ENCODE data around the gene NEB.
A peak's percentile ranks its signal among the peaks of the same experiment; 100 is the strongest.

The NEB gene

GRCh38 chr2:151544449-151544848 lies 189.8 kb downstream of the NEB start:
- DNase-seq = no peak

GRCh38 chr2:151543876-151544275 lies 190.4 kb downstream of the NEB start:
- DNase-seq = no peak

GRCh38 chr2:151534001-151534400 lies 200.3 kb downstream of the NEB start:
- no peak for DNase-seq

GRCh38 chr2:151533127-151533526 lies 201.1 kb downstream of the NEB start:
- no peak for DNase-seq

- DNase-seq = no peak
Measured at GRCh38 chr2:151526572-151527090, 207.6 kb downstream of the NEB start.

- no peak for DNase-seq
Measured at GRCh38 chr2:151525821-151526373, 208.4 kb downstream of the NEB start.

GRCh38 chr2:151523850-151524249 lies 210.4 kb downstream of the NEB start:
- DNase-seq = no peak

GRCh38 chr2:151522556-151522955 lies 211.7 kb downstream of the NEB start:
- no peak for DNase-seq

GRCh38 chr2:151520976-151521375 lies 213.3 kb downstream of the NEB start:
- no peak for DNase-seq

- DNase-seq = no peak
Measured at GRCh38 chr2:151518802-151519201, 215.5 kb downstream of the NEB start.

- no peak for DNase-seq
Measured at GRCh38 chr2:151508519-151508918, 225.8 kb downstream of the NEB start.

- no peak for DNase-seq
Measured at GRCh38 chr2:151506170-151506569, 228.1 kb downstream of the NEB start.

GRCh38 chr2:151498178-151498577 lies 236.1 kb downstream of the NEB start:
- DNase-seq = no peak

- no peak for DNase-seq
Measured at GRCh38 chr2:151491496-151491895, 242.8 kb downstream of the NEB start.

GRCh38 chr2:151490276-151490675 lies 244.0 kb downstream of the NEB start:
- no peak for DNase-seq

- DNase-seq = no peak
Measured at GRCh38 chr2:151486053-151486452, 248.2 kb downstream of the NEB start.

- no peak for DNase-seq
Measured at GRCh38 chr2:151484100-151484499, 250.2 kb downstream of the NEB start.

- DNase-seq = no peak
Measured at GRCh38 chr2:151483546-151483945, 250.7 kb downstream of the NEB start.

GRCh38 chr2:151482171-151482725 lies 252.0 kb downstream of the NEB start:
- DNase-seq = peak; percentile 36

GRCh38 chr2:151481744-151482143 lies 252.5 kb downstream of the NEB start:
- DNase-seq = peak; percentile 54

- DNase-seq = no peak
Measured at GRCh38 chr2:151478011-151478410, 256.3 kb downstream of the NEB start.

- no peak for DNase-seq
Measured at GRCh38 chr2:151476287-151476686, 258.0 kb downstream of the NEB start.

- no peak for DNase-seq
Measured at GRCh38 chr2:151475071-151475470, 259.2 kb downstream of the NEB start.

GRCh38 chr2:151472966-151473365 lies 261.3 kb downstream of the NEB start:
- no peak for DNase-seq

- DNase-seq = no peak
Measured at GRCh38 chr2:151470556-151470955, 263.7 kb downstream of the NEB start.

All from activated CD4-positive, alpha-beta T cell treated with anti-CD3 and anti-CD28 coated beads for 48 hours (primary cell).